ENCODE measurements around the gene PLA2G4F.

GRCh38 chr15:42119446-42119760, 37.0 kb downstream of the PLA2G4F start:
- TF ChIP-seq CTCF (IDR thresholded peaks at IDR 0.05 in 8 of 11, conservative IDR thresholded peaks at IDR 0.05 in 3 of 11) (no peak), POLR2A (IDR thresholded peaks at IDR 0.05) (no peak), POLR2AphosphoS5 (IDR thresholded peaks at IDR 0.05) (no peak)
